HG02840 (cell line): ENCODE data around the gene STARD13.
"Not testable (repeated sequence)": the region's sequence is repeated elsewhere in the genome, so short reads cannot be mapped to it uniquely, and the experiment has no call there.

Experiments
- ATAC-seq: cut with Tn5 transposase; IDR thresholded peaks from one replicate; pipeline ENCODE4 v1.9.1; 2021; ENCODE audit warnings: mild to moderate bottlenecking, moderate library complexity, moderate number of reproducible peaks; ENCODE audit not compliant: unreplicated experiment, low FRiP score

The STARD13 gene

DNA sequence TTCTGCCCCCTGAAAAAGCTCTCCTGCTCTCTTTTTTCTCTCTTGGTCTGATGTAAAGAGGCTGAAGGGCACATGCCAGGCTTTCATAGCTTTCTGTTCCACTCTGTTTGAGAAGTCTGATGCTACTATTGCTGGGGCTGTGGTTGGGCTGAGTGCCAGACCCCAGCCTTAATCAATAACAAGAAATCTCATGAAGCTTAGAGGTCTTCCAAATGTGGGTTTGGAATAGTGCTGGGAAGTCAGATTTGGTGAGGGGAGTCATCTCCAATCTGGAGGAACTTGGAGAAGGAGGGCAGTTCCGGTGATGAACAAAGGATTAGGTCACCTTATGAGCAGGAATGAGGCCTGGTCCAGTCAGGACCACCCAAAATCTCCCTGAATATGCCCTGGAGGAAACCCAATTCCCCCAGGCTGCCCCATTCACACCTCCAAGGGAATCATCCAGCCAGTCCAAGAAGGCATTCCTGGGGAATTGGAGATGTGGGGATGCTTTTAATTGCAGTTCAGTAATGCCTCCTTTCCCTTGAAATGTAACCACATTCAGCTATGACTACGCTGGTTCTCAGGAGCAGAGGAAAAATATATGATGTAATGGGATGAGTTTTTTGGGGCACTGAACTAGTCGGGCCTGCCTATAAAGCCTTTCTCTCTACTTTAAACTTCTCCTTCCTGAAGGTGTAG is 102.0 kb downstream of the STARD13 start:
- ATAC-seq, result no peak

DNA sequence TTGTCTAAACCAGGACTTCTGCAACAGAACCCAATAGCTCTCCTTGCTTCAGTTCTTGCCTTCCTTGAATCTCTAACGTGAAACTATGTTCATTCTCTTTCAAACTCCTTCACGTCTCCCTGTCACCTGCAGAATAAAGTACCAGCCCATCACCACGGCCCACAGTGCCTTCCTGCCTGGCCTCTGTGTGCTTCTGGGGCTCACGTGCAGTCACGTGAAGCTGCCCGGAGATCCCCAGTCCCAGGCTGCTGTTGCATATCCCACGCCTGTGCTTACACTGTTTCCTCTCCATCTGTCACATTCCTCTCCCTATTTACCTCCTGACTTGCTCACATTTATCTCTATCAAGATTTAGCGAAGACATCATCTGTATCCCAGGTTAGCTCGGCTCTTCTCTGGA is 102.8 kb downstream of the STARD13 start:
- ATAC-seq, result no peak

DNA sequence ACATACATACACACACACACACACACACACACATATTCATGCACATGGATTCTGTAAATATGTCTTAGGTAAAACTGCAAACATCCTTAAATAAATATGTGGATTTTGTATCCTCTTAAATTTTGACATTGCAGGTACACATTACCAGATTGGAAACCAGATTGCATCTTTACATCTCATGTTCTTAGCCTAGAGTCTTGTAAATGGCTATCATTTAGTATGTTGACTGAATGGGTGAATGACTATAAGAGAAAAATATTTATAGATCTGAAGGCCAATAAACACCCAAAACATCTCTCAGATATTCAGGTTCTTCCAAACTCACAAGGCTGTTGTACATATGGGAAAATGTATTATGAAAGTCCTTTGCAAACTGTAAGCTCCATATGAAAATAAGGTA is 104.3 kb downstream of the STARD13 start:
- no peak for ATAC-seq

DNA sequence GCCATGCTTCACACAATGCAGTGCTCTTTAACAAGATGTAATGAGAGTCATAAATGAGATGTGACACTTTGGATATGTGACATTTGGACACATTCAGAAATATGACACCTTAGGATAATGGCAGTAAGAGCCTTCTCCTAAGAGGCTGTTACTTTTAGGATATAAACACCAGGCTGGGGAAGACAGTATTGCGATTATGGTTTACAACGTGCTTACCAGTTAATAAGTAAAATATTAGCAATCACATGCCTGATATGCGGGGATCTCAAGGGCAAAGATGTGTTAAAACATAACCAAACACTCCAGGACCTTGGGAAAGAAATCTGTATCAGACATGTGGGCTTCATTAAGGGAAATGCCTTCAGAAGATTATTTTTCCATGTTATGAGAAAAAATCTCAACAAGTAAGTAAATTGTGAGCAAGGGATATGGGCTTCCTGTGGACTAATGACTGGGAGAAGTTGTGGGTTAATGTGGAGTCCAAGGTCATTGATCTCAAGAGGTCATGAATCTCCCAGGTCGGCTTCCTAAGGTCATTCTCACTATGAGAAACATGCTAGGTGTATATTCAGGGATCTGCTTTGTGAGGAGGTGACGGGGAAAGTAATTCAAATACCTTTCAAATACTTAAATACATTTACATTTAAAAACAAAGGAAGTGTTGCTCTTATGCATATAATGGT is 105.3 kb downstream of the STARD13 start:
- no peak for ATAC-seq

DNA sequence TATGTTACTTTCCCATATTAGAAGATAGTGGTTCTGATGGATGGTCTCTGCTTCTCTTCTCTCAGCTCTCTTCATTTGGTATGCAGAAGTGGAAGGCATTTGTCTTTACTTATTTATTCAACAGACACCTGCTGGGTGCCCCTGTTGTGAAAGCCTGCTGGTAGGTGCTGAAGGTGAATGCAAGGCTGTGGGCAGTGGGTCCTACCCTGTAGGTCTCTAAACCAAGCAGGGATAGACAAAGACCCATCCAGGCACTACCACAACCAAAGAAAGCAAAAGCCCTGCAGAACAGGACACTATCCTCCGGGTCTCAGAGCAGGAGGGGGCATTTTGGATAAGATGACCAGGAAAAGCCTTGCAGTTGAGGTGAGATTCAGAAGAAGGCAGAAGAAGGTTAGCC is 106.1 kb downstream of the STARD13 start:
- no peak for ATAC-seq

DNA sequence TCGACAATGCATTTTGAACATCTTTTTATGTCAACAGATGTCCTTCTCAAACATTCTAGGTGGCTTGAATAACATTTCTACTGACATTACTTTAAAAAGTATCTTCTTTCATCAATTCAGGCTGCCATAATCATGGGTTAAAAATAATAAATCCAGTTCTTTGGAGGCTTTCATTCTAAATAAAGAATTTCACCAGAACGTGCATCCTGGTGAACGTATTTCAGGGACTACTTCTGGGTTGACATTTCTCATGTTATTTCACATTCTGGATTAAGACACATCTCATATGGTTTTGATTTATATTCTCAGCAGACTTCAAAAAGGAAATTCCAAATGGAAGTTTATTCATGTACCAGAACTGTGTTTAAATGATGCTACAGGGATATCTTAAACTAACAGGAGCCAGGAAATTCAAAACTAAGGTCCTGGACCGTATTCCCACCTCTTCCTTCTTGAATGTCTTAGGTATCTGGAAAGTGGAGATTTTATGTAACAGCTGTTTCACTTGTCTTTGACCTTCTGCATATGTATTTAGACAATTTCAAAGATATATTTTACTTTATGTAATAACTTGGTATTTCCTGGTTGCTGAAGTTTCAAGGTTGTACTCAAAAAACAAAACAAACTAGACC is 107.2 kb downstream of the STARD13 start:
- ATAC-seq, result no peak

DNA sequence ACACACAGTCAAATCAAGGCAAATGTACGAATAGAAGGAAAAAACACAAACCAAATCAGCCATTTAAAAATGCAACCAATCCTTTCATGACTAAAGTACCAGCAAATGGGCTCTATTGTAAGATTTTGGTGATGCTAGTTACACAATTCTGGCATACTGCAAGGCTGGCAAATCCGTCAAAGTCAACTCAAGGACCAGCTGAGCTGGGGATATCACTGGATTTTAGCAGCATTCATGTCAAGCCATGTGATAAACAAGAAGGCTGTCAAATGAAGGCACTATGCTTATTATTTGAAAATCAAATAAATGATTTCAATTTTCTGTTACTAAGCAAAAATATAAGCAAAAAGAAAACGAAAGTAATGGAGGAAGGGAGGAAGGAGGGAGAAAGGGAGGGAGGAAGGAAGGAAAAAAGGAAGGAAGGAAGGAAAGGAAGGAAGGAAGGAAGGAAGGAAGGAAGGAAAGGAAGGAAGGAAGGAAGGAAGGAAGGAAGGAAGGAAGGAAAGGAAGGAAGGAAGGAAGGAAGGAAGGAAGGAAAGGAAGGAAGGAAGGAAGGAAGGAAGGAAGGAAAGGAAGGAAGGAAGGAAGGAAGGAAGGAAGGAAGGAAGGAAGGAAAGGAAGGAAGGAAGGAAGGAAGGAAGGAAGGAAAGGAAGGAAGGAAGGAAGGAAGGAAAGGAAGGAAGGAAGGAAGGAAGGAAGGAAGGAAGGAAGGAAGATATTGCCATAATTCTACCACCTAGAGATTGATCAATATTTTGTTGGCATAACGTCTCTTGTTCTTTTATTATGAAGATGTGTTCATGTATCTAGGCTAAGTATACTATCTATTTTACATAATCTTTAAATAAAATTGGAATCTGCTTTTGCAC is 108.0 kb downstream of the STARD13 start:
- ATAC-seq, result not testable (repeated sequence)

DNA sequence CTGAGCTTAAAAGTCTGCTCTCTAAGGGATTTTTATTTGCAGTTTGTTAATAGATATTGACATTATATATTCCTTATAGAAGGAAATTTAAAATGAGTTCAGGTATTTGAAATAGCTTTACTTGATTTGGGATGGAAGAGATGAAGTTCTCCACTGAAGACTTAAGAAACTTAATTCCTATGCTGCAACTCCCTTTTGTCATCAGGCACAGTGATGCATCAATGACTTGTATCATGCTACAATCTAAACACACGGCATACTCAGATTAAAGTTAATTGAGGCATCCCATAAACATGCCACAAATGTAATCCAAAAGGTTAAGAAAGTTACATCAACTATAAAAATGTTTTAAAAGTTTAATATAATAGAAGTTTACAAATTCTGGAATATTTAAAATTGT is 109.0 kb downstream of the STARD13 start:
- ATAC-seq, result no peak

DNA sequence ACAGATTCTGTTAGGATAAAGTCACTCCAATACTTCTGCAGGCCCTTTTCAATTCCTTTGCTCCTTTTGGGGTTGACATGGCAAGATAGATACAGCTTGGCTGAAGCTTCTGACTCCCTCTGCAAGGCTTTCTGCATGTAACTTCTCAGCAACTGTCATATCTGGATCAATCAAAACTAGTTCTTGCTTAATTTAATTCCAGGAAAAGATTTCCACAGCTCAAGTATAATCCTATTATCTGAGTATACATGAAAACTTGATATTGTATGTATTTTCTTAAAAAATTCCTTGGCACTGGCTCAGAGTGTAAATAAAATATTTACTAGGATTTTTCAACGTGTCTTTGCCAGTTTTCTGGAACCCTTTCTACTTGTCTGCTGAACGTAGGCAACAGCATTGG is 109.6 kb downstream of the STARD13 start:
- ATAC-seq, result no peak

DNA sequence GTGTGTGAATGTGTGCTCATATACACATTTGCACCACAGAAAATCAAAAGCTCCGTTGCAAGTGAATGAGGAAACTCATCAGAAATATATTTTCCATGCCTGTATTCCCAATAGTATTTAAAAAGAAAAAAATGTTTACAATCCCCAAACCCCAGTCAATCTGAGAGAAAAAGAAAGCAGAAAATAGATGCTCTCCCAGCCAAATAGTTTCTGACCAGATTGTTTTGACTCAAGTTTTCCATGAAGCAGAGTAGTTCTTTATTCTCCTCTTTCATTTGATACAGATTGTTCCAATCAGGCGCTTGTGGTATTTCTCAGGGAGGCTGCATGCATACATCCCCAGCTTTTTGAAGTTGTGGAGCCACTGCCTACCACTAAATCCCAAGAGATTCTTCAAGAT is 110.6 kb downstream of the STARD13 start:
- no peak for ATAC-seq

DNA sequence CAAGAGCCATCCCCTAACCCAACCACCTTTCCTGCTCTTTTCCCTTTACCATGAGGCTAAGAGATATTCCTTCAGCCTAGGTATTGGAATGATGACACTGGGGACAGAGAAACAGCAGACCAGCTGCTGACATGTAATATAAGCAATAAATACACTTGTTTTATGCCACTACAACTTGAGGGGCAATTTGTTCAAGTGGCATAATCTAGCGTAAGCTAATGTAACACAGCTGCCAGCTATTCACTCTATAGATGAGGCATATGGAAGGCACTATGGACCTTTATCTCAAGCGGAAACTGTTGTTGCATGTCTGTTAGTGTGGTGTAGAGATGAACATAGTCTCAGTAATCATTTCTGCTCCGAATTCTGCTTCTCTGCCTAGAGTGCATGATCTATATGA is 111.1 kb downstream of the STARD13 start:
- no peak for ATAC-seq

DNA sequence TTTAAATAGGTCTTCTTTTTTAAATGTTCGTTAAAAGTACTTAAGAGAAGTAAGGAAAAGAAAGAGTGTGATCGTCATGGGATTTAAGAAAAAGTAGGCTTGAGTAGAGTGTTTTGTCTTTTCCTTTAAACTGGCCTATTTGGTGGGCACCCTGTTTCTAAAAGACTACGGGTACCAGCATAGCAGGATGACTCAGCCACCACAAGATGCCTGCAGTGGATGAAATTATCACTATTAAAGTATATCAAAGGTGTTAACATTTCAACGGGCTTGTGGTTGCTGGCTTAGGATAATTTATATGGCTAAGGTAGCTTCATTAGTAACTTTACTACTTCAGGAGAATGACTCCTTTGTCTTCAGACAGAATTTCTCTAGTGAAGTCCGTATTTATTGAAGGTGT is 112.6 kb downstream of the STARD13 start:
- no peak for ATAC-seq

DNA sequence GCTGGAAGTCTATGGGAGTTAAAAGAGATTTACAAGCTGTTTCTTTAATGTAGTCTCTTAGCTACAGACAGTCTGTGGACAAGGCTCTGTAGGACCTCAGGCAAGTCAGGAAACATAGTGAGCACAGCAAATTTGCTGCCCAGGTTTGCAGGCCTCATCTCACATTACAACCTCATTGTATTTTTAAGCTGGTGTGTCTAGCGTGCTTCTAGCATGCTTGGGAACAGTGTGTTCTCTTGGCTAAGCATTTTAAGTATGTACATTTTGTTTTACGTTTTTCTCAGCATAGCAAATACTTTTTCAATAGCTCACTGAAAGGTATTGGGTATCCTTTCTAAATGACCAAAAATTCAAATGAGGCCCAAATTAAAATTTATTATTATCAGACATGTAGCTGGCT is 113.2 kb downstream of the STARD13 start:
- ATAC-seq, result no peak

DNA sequence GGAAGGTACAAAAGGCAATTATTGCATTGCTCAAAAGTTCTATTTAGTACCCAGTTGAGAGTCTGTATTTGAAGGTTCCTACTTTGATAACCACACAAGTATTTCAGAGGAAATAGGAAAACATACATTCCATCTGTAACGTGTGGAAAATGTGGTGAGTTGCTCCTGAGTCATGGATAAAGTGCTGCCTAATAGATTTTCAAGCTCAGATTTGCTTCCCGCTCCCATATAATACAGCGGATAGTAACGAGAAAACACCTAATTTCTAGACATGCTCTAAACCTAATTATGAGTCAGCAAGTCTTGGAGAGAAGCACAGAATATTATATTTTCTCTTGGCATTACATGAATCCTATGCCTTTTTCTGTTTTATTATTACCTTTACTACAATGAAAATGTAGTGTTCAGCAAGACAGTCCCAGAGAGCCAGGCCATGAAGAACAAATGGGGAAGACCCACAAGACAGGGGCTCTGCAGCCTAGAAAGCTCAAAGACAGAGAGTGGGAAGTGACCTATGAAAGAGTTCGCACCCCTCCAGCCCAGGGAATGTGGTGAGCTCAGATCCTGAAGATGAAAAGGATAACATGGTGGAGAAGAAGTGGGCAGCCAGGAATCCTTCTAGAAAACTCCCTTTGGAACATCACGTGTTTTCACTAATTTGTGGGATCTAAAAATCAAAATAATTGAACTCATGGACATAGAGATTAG is 116.1 kb downstream of the STARD13 start:
- no peak for ATAC-seq

DNA sequence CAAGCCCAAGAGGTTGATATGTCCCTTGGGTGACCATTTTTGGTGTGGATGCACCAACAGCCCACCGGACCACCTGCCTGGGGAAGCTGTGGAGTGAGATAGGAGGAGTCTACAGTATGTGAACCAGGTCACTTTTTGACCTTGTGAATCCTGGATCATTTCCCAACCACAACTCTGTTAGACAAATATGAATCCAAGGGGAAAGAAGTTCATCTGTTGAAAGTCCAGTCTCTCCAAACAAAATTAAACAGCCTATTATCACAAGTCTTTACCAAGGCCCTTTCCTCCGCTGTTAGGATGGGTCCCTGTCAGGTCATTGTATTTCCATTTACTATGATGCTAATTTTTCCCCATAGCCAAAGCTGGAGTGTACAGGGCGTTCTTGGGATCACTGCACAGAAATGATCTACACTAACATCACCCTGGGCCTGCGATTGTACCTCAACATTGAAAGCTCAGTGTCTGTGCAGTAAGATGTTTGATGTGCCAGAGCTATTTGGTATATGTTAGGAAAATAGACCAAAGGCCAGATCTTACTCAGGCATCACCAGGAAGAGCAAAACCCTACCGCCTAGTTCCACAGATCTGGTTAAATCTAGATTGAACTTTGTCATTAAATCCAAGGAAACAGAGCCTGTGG is 117.1 kb downstream of the STARD13 start:
- ATAC-seq, result no peak

DNA sequence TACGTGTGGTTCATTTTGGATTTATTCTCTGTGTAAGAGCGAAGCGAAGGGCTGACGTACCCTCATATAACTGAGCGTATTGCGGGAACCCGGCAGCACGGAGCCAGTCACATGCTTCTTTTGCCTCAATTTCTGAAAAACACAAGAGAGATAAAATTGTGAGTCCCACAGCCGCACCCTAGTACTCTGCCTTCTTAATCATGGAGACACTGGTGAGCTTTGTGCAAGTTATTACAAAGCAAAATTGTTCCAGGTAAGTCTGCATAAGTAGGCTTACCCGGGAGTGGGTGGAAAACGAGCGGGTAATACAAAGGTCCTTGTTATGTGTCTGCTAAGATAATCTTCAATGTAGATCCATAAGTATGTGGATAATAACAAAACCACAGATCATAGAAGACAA is 118.1 kb downstream of the STARD13 start:
- ATAC-seq, result no peak

DNA sequence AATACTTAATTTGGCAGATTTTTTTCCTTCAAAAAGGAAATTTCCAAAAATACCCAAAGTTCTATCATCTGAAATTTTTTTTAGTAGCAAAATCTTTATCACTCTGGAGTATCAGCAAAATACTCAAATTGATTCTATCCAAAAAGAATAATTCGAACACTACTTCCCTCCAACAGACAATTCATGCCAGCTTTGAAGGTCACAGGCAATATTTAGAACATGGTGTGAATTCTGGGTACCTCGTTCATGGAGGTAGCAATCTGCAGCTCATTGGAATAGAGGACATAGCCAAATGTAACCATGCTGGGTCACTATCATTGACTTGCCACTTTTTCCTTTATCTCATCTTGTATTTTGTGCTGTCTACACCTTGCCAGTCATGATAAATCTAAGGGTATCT is 119.8 kb downstream of the STARD13 start:
- ATAC-seq, result no peak

DNA sequence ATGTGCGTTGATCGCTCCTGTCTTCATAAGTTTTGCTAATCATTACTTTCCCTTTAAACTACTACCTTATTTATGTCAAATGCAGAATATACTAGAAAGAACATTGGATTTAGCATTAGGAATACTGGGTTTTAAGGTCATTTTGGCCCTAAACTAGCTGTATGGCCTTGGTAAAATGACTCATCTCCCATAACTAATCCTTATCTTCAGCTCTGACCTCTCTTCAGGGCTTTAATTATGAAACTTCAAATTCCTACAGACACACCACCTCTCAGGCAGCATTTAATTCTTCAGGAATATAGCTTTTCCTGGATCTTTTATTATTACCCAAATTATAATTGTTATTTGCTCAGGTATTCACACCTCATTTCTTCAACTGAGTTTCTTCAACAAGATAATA is 121.2 kb downstream of the STARD13 start:
- ATAC-seq, result no peak

DNA sequence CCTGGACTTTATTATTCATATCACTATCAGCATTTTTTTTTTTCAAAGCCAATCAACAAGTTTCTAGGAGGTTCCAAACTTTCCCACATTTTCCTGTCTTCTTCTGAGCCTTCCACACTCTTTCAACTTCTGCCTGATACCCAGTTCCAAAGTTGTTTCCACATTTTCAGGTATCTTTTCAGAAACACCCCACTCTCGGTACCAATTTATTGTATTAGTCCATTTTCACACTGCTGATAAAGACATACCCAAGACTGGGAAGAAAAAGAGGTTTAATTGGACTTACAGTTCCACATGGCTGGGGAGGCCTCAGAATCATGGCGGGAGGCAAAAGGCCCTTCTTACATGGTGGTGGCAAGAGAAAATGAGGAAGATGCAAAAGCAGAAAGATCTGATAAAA is 122.8 kb downstream of the STARD13 start:
- not testable (repeated sequence) for ATAC-seq

DNA sequence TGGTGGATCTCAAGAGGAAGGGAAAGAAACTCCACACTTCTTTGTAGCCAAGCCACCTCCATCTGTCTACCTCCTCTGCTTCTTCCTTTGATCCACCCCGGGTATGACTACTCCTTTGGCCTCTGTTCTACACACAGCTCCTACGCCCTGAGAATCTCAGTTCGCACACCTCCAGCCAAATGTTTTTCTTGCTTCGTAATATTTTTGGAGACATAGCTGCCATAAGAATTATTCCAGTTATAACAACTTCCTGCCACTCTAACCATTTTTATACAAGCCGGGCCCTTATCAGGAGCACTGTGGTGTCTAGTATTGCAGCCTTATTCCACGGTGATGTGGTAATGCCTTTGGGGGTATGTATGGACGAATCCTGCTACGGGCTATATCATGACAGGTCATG is 126.7 kb downstream of the STARD13 start:
- no peak for ATAC-seq
